Effector memory CD8-positive, alpha-beta T cell (primary cell): ENCODE results near the gene FLOT1.

Experiments used
- ATAC-seq: fragments of 150-1000 bp; cut with Tn5 transposase; replicated peaks from 2 replicates; pipeline ENCODE4 v1.10.0; 2021; ENCODE audit warnings: mild to moderate bottlenecking, moderate library complexity
- DNase-seq, 3 experiments: peaks; one replicate each; pipeline ENCODE4 v3.0.0; 2021
- H3K27ac Mint-ChIP-seq, 2 donors: one replicate each; pipeline ENCODE4 v1.8.0; 2022; ENCODE audit warnings: mild to moderate bottlenecking in 2 of 2, mixed read lengths in 2 of 2, moderate library complexity in 2 of 2
- H3K27me3 Mint-ChIP-seq, 2 donors: one replicate each; pipeline ENCODE4 v1.8.0; 2022; ENCODE audit warnings: mixed read lengths in 2 of 2
- H3K36me3 Mint-ChIP-seq: one replicate; pipeline ENCODE4 v1.8.0; 2022; ENCODE audit warnings: mild to moderate bottlenecking, moderate library complexity, mixed read lengths; ENCODE audit not compliant: insufficient read depth
- H3K4me1 Mint-ChIP-seq, 2 donors: one replicate each; pipeline ENCODE4 v1.8.0; 2022; ENCODE audit warnings: low read depth in 2 of 2, mixed read lengths in 2 of 2
- H3K4me3 Mint-ChIP-seq, 2 donors: one replicate each; pipeline ENCODE4 v1.8.0; 2022; ENCODE audit warnings: mild to moderate bottlenecking in 2 of 2, mixed read lengths in 2 of 2, moderate library complexity in 2 of 2
- H3K9me3 Mint-ChIP-seq, 2 donors: one replicate each; pipeline ENCODE4 v1.8.0; 2022; ENCODE audit warnings: mixed read lengths in 2 of 2

FLOT1 gene

DNA sequence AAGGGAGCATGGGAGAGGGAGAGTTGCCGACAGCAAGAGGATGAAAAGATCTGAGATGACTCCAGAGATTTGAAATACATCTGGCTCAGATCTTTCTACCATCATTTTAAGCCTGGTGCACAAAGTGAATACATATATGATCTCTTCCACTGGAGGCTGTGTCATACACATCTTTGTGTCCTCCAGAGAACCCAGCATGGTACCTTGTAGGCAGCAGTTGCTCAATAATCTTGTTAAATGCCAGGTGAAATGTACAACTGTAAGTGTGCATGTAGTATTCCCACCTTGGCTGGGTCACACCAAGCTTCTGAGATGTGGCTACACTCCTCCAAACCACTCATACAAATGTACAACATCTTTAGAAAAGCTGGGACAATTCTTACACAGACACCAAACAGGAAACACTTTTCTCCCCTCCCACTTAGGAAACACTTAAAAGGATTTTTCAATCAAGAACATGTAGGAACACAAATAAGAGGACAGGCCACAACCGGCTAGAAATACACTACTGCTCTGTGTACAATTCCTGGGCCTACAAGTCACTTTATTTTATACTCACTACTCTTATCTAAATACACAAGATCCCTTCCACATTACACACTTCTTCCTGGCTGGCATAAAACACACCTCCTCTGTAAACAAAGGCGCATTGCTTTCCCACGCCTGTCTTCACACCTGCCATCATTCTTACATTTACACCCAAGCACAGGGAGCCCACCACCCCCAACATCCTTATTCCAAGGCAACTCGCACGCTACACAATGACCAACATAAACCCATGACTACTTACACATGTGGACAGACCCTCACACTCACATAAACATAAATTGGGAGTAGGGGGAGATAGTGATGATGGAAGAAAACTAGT lies 5.6 kb upstream of the FLOT1 start:
- peak overlapping the region in 1 of 2 donors; percentile 2 for H3K27ac Mint-ChIP-seq
- H3K27me3 Mint-ChIP-seq, result no peaks in the 10 kb centered on the region
- ATAC-seq (no peak), DNase-seq (no peak)
- H3K9me3 Mint-ChIP-seq, result no peaks in the 10 kb centered on the region
- H3K4me1 Mint-ChIP-seq, result peaks cover 14 to 18% of the 10 kb centered on the region in 2 donors
- H3K36me3 Mint-ChIP-seq, result peaks cover 16% of the 10 kb centered on the region
- no peak overlapping the region for H3K4me3 Mint-ChIP-seq

DNA sequence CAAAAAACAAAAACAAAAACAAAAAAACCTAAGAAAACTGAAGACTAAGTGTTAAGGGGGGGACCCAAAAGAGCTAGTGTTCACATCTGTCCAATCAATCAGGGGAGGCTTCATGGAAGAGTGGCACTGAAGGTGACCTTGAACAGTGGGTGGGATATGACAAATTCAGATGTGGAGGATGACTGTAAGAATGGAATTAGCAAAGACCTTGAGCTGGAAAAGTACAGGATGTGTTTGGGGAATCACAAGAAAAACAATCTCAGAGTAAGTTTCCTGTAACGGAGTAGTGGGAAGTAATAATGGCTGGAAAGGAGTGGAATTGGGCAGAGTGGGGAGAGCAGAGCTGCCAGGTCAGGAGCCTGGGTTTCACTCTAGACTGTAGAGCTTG lies 4.8 kb upstream of the FLOT1 start:
- H3K4me1 Mint-ChIP-seq, result peaks cover 18 to 21% of the 10 kb centered on the region in 2 donors
- H3K4me3 Mint-ChIP-seq, result no peak overlapping the region
- H3K27me3 Mint-ChIP-seq, result no peaks in the 10 kb centered on the region
- peaks cover 23% of the 10 kb centered on the region for H3K36me3 Mint-ChIP-seq
- ATAC-seq, result no peak
- H3K9me3 Mint-ChIP-seq, result no peaks in the 10 kb centered on the region
- no peak overlapping the region for H3K27ac Mint-ChIP-seq
- DNase-seq, result no peak

DNA sequence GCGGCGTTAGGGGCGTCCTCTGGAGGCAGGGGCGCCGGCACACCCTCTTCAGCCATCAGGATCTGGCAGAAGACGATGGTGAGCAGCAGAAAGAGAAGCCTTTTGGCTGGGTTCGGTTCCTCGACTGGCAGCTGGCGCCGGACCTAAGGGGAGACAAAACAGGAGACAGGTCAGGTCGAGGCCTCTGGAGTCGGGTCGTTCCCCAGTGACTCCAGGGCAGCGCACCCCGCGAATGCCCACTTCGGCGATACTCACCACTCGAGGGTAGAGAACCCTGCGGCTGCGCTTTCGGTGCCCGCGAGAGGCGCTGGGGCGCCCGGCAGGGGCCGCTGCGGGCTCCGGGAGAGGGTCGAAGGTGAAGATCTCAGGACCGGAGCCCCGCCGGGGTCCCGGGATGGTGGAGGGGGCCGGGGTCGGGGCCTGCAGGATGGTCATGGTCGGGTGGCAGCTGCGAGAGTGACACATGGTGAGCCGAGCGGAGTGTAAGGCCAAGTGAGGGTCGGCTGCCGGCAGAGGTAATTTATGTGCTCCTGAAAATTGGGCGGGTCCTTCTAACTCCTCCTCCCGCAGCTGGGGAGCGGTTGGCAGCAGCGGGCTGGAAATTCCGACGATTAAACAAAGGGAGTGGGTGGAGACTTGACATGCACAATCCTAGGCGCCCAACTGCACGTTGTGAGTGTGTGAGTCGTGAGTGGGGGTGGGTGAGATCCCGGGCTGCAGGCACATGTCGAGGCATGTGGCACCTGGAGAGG lies 1.7 kb upstream of the FLOT1 start, which contains the start of gene IER3:
Gene IER3 (minus strand): TSS at position 494 of the 752 bp plus-strand sequence. CDS start 29 bp downstream, at position 465.
- no peaks in the 10 kb centered on the region for H3K27me3 Mint-ChIP-seq
- peaks cover 38% of the 10 kb centered on the region for H3K36me3 Mint-ChIP-seq
- DNase-seq (peak; percentile 51 to 66 (median 51)), ATAC-seq (peak; percentile 52)
- H3K4me1 Mint-ChIP-seq, result peaks cover 38 to 40% of the 10 kb centered on the region in 2 donors
- peak within 1 kb of the TSS; percentile 94 to 96 for H3K27ac Mint-ChIP-seq
- peak within 1 kb of the TSS; percentile 90 to 97 for H3K4me3 Mint-ChIP-seq
- no peaks in the 10 kb centered on the region for H3K9me3 Mint-ChIP-seq

GRCh38 chr6:30743099-30744053 lies 889 bp upstream of the FLOT1 start:
- peak in 1 of 3 experiments; percentile 37 for DNase-seq
- H3K9me3 Mint-ChIP-seq, result no peaks in the 10 kb centered on the region
- H3K4me1 Mint-ChIP-seq, result peaks cover 38 to 45% of the 10 kb centered on the region in 2 donors

GRCh38 chr6:30741789-30742315 lies 635 bp downstream of the FLOT1 start:
- DNase-seq (no peak), ATAC-seq (no peak)
- H3K36me3 Mint-ChIP-seq, result peaks cover 48% of the 10 kb centered on the region
- H3K9me3 Mint-ChIP-seq, result no peaks in the 10 kb centered on the region
- peak overlapping the region; percentile 94 to 96 for H3K27ac Mint-ChIP-seq
- H3K4me3 Mint-ChIP-seq, result peak overlapping the region; percentile 90 to 97
- H3K27me3 Mint-ChIP-seq, result no peaks in the 10 kb centered on the region
- peaks cover 48 to 56% of the 10 kb centered on the region in 2 donors for H3K4me1 Mint-ChIP-seq

More at GRCh38 chr6:30743099-30744053, 889 bp upstream of the FLOT1 start:
- Mint-ChIP-seq H3K4me3 (peak overlapping the region; percentile 90 to 97), H3K36me3 (peaks cover 42% of the 10 kb centered on the region), H3K27me3 (no peaks in the 10 kb centered on the region), H3K27ac (peak overlapping the region; percentile 94 to 96)
- peak; percentile 20 for ATAC-seq

DNA sequence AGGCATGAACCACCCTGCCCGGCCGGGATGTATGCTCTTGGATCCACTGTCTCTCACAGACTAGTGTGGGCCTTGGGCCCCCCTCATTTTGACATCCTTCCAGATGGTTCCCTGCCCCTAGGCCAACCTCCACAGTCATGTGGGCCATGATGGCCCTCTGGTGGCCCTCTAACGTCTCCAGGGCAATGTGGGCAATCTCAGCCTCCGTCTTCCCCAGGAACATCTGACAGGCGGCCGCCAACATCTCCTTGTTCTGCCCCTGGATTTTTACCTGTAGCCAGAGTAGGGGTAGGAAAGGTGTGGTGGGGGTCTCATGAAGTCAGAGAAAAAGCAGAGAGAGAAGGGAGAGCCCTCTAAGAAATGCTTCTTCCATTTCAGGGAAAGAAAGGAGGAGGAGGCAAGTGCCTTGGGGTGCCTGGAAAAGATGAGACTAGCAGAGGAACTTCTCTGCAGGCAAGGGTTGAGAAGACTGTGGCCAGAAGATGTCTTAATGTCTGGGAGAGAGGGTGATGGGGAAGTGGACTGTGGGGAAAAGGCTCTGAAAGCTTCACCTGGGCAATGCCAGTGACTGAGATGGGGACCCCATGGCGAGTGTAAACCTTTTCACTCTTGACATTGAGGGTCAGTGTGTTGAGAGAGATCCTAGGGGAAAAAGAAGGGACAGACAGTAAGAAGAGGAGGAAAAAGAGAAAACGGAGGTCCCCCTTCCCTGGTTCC lies 1.3 kb downstream of the FLOT1 start:
- no peak for DNase-seq
- peaks cover 52 to 60% of the 10 kb centered on the region in 2 donors for H3K4me1 Mint-ChIP-seq
- no peak for ATAC-seq
- H3K4me3 Mint-ChIP-seq, result peak overlapping the region; percentile 90 to 97
- H3K9me3 Mint-ChIP-seq, result no peaks in the 10 kb centered on the region
- H3K27ac Mint-ChIP-seq, result peak overlapping the region; percentile 94 to 96
- no peaks in the 10 kb centered on the region for H3K27me3 Mint-ChIP-seq
- H3K36me3 Mint-ChIP-seq, result peaks cover 51% of the 10 kb centered on the region

DNA sequence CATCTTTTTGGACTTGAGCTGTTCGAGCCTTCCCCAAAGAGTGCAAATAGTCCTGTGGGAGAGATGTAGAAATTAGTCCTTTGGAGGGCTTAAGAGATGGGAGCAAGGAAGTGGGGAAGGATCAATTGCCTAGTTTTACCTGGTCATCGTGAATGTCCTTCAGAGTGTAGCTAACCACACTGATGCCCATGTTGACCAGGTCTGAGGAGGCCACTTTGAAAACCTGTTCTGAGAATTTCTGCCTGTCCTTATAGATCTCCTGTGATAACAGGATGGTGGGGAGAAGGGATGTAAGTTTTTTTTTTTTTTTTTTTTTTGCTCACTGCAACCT lies 2.0 kb downstream of the FLOT1 start:
- ATAC-seq (no peak), DNase-seq (no peak)
- Mint-ChIP-seq H3K36me3 (peaks cover 51% of the 10 kb centered on the region), H3K27me3 (no peaks in the 10 kb centered on the region), H3K4me3 (peak overlapping the region; percentile 90 to 97), H3K4me1 (peaks cover 56 to 64% of the 10 kb centered on the region in 2 donors), H3K27ac (peak overlapping the region in 1 of 2 donors; percentile 72), H3K9me3 (no peaks in the 10 kb centered on the region)

DNA sequence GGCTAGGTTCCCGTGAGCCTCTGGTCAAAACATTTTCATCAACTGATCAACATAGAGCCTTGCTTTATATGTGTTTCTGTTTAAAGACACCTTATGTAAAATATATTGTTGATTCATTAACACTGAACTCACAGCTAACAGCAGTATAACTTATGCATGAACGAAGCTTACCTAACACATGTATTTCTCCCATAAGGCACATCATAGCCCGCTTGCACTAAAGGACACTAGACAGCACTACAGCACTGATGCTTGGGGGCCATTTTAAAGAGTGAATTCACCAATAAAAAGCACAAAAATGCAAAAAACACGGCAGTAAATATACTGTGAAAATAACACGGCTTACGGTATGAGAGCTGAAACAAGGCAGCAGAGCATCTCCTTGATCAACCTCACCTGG lies 4.0 kb downstream of the FLOT1 start:
- Mint-ChIP-seq H3K36me3 (peaks cover 48% of the 10 kb centered on the region), H3K4me3 (no peak overlapping the region), H3K27me3 (no peaks in the 10 kb centered on the region), H3K9me3 (no peaks in the 10 kb centered on the region), H3K4me1 (peaks cover 42 to 56% of the 10 kb centered on the region in 2 donors), H3K27ac (no peak overlapping the region)
- ATAC-seq, result no peak
- DNase-seq, result no peak

GRCh38 chr6:30735668-30736314 lies 6.7 kb downstream of the FLOT1 start:
- Mint-ChIP-seq H3K4me1 (peaks cover 31 to 39% of the 10 kb centered on the region in 2 donors), H3K27me3 (no peaks in the 10 kb centered on the region), H3K4me3 (peak overlapping the region; percentile 2 to 40), H3K27ac (no peak overlapping the region), H3K36me3 (peaks cover 47% of the 10 kb centered on the region), H3K9me3 (no peaks in the 10 kb centered on the region)
- ATAC-seq (no peak), DNase-seq (no peak)

DNA sequence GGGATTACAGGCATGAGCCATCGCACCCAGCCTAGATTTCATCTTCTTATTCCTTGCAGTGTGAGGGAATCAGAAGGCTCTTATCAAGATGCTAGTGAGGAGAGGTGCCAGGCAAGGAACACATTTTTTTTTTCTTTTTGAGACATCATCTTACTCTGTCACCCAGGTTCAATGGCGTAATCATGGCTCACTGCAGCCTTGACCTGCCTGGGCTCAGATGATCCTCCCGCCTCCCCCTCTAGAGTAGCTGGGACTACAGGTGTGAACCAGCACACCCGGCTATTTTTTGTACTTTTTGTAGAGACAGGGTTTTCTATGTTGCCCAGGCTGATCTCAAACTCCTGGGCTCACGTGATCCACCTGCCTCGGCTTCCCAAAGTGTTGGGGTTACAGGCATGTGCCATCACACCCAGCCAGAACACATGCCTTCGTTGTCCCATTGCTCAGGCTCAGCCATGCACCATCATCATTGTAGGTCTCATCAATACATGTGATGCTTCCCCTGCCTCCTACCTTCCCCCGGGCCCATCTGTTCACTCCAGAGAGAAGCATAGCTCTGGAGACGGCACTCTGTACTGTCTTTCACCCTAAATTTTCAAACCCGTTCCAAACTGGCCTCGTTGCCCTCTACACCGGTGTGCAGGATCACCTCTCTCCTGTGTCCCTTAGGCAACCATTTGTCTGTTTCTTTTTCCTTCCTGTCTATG lies 10.1 kb downstream of the FLOT1 start:
- no peaks in the 10 kb centered on the region for H3K9me3 Mint-ChIP-seq
- DNase-seq (no peak), ATAC-seq (no peak)
- no peaks in the 10 kb centered on the region for H3K27me3 Mint-ChIP-seq
- peaks cover 56% of the 10 kb centered on the region for H3K36me3 Mint-ChIP-seq
- H3K27ac Mint-ChIP-seq, result no peak overlapping the region
- H3K4me3 Mint-ChIP-seq, result no peak overlapping the region
- peaks cover 25 to 32% of the 10 kb centered on the region in 2 donors for H3K4me1 Mint-ChIP-seq

GRCh38 chr6:30730601-30731435 lies 11.7 kb downstream of the FLOT1 start:
- Mint-ChIP-seq H3K27ac (peak overlapping the region; percentile 62 to 68), H3K9me3 (no peaks in the 10 kb centered on the region), H3K27me3 (no peaks in the 10 kb centered on the region), H3K4me3 (peak overlapping the region; percentile 47 to 53), H3K36me3 (peaks cover 52% of the 10 kb centered on the region), H3K4me1 (peaks cover 12 to 18% of the 10 kb centered on the region in 2 donors)
- peak; percentile 99 for ATAC-seq
- peak; percentile 70 to 73 (median 72) for DNase-seq
